HG03354 (cell line): ENCODE data around the gene SLC25A11.

Source experiments
- ATAC-seq: cut with Tn5 transposase; IDR thresholded peaks from one replicate; pipeline ENCODE4 v1.9.1; 2021; ENCODE audit warnings: mild to moderate bottlenecking; ENCODE audit not compliant: unreplicated experiment, poor library complexity, severe bottlenecking

The SLC25A11 gene, protein sequence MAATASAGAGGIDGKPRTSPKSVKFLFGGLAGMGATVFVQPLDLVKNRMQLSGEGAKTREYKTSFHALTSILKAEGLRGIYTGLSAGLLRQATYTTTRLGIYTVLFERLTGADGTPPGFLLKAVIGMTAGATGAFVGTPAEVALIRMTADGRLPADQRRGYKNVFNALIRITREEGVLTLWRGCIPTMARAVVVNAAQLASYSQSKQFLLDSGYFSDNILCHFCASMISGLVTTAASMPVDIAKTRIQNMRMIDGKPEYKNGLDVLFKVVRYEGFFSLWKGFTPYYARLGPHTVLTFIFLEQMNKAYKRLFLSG

DNA sequence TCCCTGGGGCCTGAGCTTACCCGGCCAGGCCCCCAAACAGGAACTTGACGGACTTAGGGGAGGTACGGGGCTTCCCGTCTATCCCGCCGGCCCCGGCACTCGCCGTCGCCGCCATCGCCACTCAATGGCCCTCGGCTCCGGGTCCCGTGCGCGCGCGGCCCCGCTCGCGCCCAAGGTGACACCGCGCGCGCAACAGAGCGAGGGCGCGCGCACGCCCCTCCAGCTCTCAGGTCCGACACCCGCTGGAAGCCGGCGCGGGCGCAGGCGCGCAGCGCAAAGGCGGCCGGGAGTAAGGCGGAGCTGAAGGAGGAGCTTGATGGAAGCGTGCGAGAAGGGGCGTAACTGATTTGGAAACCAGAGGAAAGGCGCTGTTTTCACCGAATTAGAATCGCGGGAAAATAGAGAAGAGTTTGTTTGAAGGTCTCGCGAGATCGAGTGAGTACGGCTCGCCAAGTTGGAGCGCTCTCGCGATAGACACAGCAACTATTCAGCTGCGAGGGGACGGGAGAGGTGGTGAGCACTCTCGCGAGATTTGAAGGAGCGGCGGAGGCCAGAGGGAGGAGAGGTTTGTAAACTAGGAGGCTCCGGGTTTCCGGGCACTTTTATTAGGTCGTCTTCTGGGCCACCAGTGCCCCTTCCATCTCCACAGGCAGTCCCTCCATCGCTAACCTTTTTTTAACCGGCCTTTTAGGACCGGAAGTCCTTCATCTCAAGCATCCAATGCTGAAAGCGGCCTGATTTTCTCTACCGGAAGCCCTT, at the start of gene SLC25A11, which contains the start of gene RNF167:
TSS of gene SLC25A11 (minus strand) at position 251 of the 759 bp plus-strand sequence. CDS start at position 115, 136 bp downstream.
TSS of gene RNF167 (plus strand) at position 473 of the 759 bp plus-strand sequence. CDS start 642 bp downstream, outside the sequence.
- peak; percentile 77 for ATAC-seq

DNA sequence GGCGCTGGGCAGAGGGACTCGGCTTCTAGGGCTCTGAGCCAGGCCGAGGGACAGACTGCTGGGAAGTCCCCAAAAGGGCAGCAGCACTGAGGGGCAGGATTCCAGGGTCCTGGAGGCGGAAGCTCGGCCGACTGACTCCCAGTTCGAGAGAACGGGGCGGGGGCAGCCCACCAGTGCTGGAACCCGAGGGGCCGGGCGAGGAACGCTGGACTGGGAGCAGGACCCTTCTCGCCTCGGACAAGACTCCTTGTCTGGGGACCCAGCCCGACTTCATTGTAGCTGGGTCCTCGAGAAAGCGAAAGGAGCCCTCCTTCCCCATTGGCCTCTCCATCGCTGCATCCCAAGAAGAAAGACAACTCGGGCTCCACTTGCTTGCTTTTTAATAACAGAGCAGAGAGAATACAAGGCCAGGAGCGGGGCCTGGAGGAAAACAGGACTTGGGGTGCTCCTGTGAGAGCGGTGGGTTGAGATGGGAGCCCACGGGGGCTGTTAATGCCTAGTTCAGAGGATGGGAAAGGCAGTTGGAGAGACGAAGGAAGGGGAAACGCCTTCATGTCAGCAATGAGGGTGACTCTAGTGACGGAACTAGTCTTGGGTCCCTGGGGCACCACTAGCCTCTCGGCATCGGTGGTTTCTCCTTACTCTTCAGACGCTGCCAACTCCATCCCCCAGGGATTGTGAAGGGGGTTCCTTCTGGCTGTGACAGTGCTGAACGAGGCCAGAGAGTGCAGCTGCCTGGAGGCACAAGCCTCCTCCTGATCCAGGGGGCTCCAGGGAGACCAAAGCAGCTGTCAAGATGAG, 48.1 kb upstream of the SLC25A11 start:
- ATAC-seq, result no peak

DNA sequence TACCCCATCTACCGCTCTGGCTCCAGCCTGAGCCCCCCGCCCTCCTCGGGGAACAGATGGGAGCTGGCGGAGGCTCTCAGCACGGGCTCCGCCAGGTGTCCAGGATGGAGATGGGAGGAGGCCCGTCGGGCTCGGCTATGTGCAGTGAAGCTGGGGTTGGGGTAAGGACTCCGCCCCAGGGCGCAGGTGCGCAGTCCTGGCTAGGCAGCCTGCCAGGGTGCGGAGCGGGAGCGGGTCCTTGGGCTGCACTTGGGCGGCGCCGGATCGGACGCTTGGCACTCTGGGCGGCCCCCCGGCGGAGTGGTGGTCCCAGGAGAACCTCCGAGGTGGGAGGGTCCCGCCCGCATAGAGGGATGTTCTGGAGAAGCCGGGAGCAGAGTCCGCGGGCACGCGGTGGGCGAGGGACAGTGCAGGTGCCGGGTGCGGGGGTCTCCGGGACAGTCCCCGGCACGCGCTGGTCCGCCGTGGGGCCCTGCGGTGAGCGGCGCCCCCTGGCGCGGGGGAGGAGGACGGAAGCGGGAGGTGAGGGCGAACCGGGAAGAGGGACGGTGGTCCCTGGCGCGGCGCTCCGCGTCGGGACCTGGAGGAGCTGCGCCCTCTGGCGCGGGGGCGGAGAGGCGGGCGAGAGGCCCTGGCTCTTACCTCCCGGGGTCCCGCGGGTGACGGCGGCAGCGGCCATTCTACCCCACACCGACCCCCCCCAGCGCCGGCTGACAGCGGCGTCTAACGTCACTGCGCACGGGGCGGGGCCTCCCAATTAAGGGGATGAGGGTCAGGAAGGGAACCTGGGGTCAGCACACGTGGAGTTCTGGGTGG, 47.3 kb upstream of the SLC25A11 start, which contains the start of gene CAMTA2:
TSS of gene CAMTA2 (minus strand) at position 725 of the 816 bp plus-strand sequence. CDS start 1,453 bp downstream, outside the sequence.
- peak; percentile 79 for ATAC-seq

DNA sequence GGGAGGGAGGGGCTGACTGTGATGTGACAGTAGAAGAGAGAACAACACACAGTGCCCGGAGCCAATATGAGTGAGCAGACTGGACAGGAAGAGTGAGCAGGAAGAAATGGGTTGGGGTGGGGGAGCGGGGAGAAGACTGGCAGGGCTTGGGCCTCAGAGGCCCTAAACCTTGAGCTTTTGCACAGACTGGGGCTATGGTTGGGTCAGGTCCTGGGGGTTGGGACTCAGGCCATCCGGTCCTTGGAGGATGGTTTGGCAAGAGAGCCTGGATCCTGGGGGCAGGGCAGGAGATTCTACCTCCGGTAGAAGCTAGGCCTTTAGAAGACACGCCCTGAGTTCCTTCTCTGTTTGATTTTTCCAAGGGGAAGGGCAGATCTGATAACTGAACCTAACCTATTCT, 46.6 kb upstream of the SLC25A11 start:
- no peak for ATAC-seq

DNA sequence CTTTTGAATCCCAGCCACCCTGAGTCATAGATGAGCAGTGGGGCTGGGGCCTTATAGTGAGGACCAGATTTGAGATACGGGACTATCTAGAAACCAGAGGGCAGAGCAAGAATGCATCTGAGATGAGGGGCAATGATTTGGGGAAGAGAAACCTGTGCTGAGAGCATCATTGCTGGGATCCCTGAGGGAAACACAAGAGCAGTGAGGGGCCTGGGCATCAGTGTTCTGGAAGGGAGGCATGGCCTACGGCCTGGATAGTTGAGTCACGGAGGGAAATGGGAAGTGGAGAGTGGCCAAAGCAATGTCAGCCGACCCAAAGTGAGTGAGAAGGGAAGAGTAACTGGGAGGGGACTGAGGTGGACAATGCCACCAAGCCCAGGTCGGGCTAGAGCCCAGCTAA, 42.5 kb upstream of the SLC25A11 start:
- ATAC-seq, result no peak

DNA sequence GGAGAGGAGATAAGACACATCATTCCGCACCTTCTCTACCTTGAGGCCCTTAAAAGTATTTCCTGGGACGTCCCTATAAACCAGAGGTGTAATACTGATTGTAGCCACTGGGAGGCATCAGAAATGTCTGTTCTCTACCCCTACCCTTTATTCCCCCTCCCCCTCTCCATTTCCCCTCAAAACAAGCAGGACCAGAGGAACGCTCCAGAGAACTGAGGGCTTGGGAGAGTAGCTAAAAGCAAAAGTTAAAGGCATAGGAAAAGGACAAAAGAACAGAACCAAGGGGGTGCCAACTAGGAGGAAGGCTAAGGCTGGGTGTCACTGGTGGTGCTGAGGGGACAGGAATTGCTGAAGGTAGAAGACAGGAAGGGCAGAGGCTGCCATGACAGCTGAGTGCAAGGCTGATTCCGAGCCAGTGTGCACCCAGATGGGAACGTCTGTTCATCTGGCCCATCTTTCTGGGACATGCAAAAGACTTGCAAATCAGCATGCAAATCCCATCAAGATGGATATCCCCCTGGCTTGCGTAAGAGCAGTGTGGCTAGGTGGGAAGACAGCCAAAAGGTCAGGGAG, 40.9 kb upstream of the SLC25A11 start:
- ATAC-seq, result no peak

DNA sequence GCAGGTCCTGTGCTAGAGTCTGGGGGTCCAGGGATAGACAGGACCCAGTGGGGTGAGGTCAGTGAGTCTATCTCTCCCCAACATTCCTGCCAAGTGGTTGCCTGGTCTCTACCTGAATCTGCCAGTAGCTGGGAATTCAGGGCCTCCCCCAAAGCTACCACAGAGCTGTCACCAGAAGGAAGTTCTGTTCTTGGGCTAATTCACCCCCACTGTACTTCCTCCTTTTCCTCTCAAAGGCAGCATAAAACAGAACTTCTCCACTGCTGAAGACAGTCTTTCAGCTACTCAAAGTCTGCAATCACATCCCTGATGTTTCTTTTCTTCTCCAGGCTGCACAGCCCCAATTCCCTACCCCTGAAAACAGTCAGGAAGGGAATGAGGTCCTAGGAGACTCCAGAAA, 38.9 kb upstream of the SLC25A11 start:
- no peak for ATAC-seq

DNA sequence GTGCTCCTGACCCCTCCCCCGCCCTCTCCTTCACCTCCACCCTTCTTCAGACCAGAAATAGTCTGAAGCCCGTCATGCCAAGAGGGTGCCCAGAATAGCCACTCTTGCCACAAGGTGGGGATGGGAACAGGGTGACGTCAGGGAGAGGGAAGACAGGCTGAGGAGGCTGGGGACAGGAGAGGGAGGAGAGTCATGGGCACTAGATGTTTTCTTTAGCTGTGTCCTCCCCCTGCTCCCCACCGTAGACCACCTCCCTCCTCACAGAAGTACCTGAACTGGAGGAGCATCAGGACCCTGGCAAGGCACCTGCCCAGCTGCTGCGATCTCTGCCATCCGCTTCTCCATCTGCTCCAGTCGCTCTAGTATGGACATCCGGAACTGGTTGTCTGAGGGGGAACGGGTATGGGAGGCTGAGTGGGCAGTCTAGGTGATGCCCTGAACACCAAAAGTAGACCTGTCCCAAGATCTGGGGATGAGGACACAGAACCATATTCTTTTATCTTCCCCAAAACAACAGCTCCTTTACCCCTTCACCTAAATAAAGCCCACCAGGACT, 34.3 kb upstream of the SLC25A11 start:
- no peak for ATAC-seq

DNA sequence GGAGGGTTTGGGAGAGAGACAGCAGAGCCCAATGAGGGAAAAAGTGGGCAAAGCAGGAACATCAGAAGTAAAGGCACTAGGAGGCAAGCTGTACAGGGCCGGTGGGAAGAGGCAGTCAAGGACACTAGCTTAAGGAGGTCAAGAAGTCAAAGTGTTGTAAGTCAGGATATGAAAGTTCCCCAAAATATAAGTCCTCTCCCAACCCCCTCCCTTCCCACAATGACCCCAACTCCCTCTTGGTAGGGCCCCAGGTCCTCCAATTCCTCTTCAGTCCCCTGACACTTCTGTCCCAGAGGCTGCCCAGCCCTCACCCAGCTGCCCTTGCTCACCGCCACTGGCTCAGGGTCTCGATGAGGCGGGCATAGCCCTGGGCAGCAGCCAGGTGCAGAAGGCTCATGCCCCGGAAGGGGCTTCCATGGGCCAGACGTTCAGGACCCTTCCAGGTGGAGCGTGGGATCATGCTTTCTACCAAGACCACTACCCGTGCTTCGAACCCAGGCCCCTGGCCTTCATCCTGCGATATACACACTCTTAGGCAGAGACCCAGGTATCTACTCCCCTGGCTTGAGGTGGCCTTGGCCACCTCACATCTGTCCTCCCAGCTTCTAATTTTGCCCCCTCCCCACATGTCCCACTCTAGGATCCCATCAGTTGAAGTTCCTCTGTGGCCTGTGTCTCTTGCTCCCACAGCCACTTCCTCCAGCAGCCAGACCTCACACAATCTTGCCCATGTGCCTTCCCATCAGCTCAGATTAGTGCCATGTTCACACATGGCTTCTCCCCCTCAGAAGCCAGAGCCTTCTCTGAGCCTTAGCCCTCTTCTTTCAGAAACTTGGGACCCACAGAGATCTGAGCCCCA, 33.6 kb upstream of the SLC25A11 start:
- ATAC-seq, result no peak

DNA sequence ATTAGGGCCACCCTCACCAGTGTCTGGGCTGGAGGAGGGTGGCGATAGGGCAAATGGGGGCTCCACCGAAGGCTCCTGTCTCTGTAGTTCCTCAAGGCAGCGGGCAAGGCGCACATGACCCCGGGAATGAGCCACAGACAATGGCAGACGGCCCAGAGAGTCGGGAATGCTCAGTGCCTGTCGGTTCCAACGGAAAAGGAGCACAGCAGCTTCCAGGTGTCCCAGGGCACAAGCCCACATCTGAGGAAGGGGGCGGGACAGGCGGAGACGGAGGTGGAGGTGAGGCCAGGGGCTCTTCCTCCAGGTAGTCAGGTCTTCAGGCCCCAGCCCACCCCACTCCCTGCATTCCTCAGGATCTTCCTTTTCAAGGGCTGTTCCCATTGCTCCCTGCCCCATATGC, 32.9 kb upstream of the SLC25A11 start:
- no peak for ATAC-seq

DNA sequence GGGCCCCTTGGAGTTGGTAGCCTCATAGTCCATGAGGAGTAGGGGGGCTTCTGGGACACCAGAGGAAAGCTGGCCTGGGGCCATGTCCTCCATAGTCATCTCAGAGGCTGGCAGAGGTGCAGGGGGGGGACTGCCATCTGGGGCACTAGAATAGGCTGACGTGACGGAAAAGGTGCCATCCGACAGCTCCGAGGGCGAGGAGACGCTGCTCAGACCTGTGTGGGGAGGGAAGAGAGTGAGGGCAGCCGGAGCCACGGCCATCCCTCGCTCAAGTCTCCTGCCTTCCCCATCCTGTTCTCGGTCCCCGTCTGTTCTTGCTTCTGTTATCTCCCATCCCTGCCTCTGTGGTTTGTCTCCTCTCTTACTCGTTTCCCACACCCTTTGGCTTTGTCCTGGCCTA, 32.5 kb upstream of the SLC25A11 start:
- no peak for ATAC-seq

DNA sequence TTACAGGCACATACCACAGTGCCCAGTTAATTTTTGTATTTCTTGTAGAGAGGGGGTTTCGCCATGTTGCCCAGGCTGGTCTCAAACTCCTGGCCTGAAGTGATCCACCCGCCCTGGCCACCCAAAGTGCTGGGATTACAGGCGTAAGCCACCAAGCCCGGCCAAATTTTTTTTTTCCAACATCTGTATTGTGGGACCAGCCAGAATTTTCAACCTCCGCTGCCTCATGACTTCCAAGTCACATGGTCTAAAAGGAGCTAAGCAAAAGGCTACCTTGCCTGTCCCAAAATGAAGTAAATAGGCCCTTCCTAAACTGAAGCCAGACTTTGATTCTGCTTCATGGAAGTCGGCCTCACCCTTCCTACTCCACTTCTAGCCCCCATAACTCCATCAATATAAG, 32.0 kb upstream of the SLC25A11 start:
- no peak for ATAC-seq

DNA sequence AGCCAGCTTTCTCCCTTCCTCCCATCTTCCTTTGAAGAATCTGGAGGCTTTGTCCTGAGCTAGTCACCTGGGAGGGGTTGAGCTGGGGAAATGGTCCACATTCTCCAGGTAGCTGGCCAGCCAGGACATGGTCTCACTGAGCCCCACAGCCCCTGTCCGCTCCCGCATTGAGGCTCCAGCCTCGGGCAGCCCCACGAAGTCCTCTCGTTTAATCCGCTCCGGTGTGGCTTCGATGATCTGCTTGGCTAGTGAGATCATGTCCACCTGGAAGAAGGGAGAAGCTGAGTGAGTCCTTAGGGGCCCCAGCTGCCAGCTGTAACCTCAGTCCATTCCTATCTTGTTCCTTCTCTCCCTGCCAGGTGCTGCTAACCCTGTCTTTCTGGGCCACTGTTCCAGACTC, 30.4 kb upstream of the SLC25A11 start:
- ATAC-seq, result no peak

DNA sequence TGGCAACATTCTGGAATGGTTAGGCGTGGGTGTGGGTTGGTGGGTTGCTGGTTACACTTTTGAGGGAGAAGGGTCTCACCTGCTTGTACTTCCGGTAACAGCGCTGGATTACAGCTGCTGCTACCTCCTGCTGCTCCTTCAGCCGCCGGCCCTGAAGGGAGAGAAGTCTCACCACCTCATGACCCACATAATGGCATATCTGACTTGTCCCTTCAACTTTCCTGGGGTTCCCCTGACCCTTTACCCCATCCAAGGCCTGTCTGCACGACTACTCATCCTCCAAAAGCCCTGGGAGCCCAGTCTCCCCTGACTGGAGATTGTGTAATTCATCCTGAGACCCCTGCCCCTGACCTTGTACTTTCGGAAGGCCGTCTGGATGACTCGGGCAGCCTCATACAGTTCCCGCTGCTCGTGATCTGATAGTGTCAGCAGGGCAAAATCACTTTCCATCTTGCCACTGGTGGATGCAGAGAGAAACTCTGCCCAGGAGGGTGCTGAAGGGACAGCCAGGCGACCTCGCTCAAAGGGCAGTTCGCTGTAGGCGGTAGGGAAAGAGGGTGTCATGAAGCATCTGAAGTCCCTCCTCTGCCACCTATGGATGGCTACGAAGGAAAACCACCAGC, 29.8 kb upstream of the SLC25A11 start:
- no peak for ATAC-seq

DNA sequence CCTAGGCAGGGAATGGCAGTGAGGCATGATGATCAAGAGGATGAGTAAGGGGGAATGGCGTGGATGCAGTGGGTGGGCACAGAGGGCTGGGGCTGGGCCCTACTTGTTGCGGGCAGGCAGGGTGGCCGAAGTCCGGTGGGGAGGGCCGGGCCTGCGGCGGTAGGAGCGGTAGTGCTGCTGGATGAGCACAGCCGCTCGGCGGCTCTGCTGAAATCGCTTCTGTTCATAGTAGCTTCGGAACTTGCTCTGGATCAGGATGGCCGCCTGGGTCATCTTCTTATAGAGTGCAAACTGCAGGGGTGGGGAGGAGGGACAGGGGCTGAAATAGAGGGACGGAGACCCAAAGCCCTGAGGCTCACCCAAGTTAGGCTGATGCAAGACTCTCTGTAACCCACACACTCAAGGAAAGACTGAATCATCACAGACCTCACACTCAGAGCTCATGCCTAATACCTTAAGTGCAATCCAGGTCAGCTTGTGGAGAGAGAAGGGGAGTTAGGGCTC, 29.3 kb upstream of the SLC25A11 start:
- ATAC-seq, result no peak

DNA sequence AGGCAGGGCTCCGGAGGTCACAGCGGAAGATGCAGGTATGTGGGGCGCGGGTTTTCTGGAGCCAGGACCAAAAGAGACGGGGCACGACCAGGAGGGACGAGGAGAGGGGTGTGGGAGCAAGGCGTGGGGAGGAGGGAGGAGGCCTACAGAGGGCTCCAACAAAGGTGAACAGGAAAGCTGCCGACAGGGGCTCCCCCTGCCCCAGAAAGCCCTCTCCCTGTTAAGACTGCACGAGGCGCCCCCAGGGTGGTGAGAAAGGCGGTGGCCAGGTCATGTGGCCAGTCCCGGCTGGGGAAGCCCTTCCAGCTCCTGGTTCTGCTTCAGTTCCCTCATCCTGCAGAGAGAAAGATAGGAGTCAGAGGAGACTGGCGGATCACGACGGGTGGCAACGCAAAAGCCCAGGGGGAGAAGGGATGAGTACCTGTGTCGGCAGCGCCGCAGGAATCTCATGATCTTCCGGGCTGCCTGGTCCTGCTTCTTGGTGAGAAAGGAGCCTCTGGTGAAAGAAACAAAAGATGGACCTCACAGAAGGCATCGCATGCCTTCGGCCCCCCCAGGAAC, 28.7 kb upstream of the SLC25A11 start:
- ATAC-seq, result no peak
